IMR-90 (cell line): ENCODE results near the gene IER5. TPM values are rescaled to one million over a fixed set of nuclear protein-coding genes. Genes with fewer than 3 reads are reported as not detected.

Source experiments
- ATAC-seq: fragments of 200-7000 bp; cut with Tn5 transposase; 2 replicates; pipeline ENCODE4 v1.9.1; 2020; ENCODE audit warnings: low read depth, mild to moderate bottlenecking, moderate library complexity
- BruUV-seq: library from RNA; stranded (reverse); fragments of 400-500 nt; replicated peaks from 2 replicates; lab custom pipeline; 2021; lab: Mats Ljungman, UMichigan
- CTCF ChIA-PET: fragments of 300-600 bp; formaldehyde crosslinking; extraction: SDS; loops from one replicate; lab custom pipeline; 2021; ENCODE audit warnings: antibody characterized with exemption; lab: Yijun Ruan, JAX
- POLR2A ChIA-PET: fragments of 300-600 bp; sonication (Branson Sonifier 250); formaldehyde crosslinking; loops from one replicate; lab custom pipeline; 2022; ENCODE audit warnings: antibody characterized with exemption; ENCODE audit not compliant: unreplicated experiment; lab: Charles Lee
- DNase-seq: peaks from one replicate; pipeline ENCODE4 v3.0.0; 2013
- H2AFZ ChIP-seq: replicated peaks from 2 replicates; pipeline ENCODE3; 2013; ENCODE audit warnings: low read length, mild to moderate bottlenecking; ENCODE audit not compliant: poor library complexity
- H2AK5ac ChIP-seq: 2 replicates; pipeline ENCODE4 v1.6.1; 2013; ENCODE audit warnings: low read depth, low read length, inconsistent platforms
- H2AK9ac ChIP-seq: replicated peaks from 2 replicates; pipeline ENCODE3; 2013; ENCODE audit warnings: mild to moderate bottlenecking, low read depth, low read length, moderate library complexity; ENCODE audit not compliant: poor library complexity
- H2BK120ac ChIP-seq: 2 replicates; pipeline ENCODE4 v1.6.1; 2013; ENCODE audit warnings: low read depth, low read length, inconsistent platforms
- H2BK15ac ChIP-seq: 3 replicates; pipeline ENCODE4 v1.6.1; 2013; ENCODE audit warnings: low read depth, low read length, inconsistent platforms
- H2BK20ac ChIP-seq: 2 replicates; pipeline ENCODE4 v1.6.1; 2013; ENCODE audit warnings: low read depth, mild to moderate bottlenecking, inconsistent platforms, low read length, moderate library complexity
- H2BK5ac ChIP-seq: 2 replicates; pipeline ENCODE4 v1.6.1; 2013; ENCODE audit warnings: mild to moderate bottlenecking, low read depth, low read length, inconsistent platforms; ENCODE audit not compliant: poor library complexity, severe bottlenecking
- H3K14ac ChIP-seq: replicated peaks from 2 replicates; pipeline ENCODE4 v1.6.1; 2013; ENCODE audit warnings: low read depth, low read length, inconsistent platforms
- H3K18ac ChIP-seq: 2 replicates; pipeline ENCODE4 v1.6.1; 2013; ENCODE audit warnings: low read depth, low read length, control low read depth
- H3K23ac ChIP-seq: 2 replicates; pipeline ENCODE4 v1.6.1; 2013; ENCODE audit warnings: low read depth, low read length, inconsistent platforms
- H3K27ac ChIP-seq: 2 replicates; pipeline ENCODE4 v1.5.1; 2013; ENCODE audit warnings: mild to moderate bottlenecking, control low read depth, low read length; ENCODE audit not compliant: insufficient read depth
- H3K27me3 ChIP-seq: 2 replicates; pipeline ENCODE4 v1.6.1; 2013; ENCODE audit warnings: low read length; ENCODE audit not compliant: control insufficient read depth, insufficient read depth
- H3K36me3 ChIP-seq: 2 replicates; pipeline ENCODE4 v1.6.1; 2013; ENCODE audit warnings: low read length, mixed read lengths; ENCODE audit not compliant: control insufficient read depth, insufficient read depth
- H3K4ac ChIP-seq: 2 replicates; pipeline ENCODE4 v1.6.1; 2013; ENCODE audit warnings: low read depth, low read length, inconsistent platforms
- H3K4me1 ChIP-seq: 2 replicates; pipeline ENCODE4 v1.6.1; 2013; ENCODE audit warnings: low read length, mixed read lengths; ENCODE audit not compliant: control insufficient read depth, insufficient read depth
- H3K4me2 ChIP-seq: 2 replicates; pipeline ENCODE4 v1.6.1; 2013; ENCODE audit warnings: low read depth, mild to moderate bottlenecking, control low read depth, low read length, moderate library complexity
- H3K4me3 ChIP-seq: 2 replicates; pipeline ENCODE4 v1.5.1; 2013; ENCODE audit warnings: low read depth, mild to moderate bottlenecking, control low read depth, low read length, moderate library complexity; ENCODE audit not compliant: insufficient read depth
- H3K56ac ChIP-seq: 2 replicates; pipeline ENCODE4 v1.6.1; 2013; ENCODE audit warnings: low read length, inconsistent platforms; ENCODE audit not compliant: insufficient read depth; ENCODE audit errors: extremely low read depth
- H3K79me1 ChIP-seq, 2 experiments: 2 replicates each; pipeline ENCODE4 v1.6.1; 2013; ENCODE audit warnings: low read length in 2 of 2, inconsistent platforms in 1 of 2, low read depth in 1 of 2
- H3K9ac ChIP-seq: 2 replicates; pipeline ENCODE4 v1.6.1; 2013; ENCODE audit warnings: low read depth, low read length, control low read depth
- H3K9me1 ChIP-seq: 2 replicates; pipeline ENCODE4 v1.6.1; 2013; ENCODE audit warnings: low read length, inconsistent platforms; ENCODE audit not compliant: insufficient read depth
- H3K9me3 ChIP-seq: 2 replicates; pipeline ENCODE4 v1.6.1; 2013; ENCODE audit warnings: low read length; ENCODE audit not compliant: control insufficient read depth, insufficient read depth
- H4K20me1 ChIP-seq: 2 replicates; pipeline ENCODE4 v1.6.1; 2013; ENCODE audit warnings: low read length, inconsistent platforms; ENCODE audit not compliant: insufficient read depth
- H4K5ac ChIP-seq: 2 replicates; pipeline ENCODE4 v1.6.1; 2013; ENCODE audit warnings: mild to moderate bottlenecking, low read depth, low read length, control low read depth
- H4K8ac ChIP-seq, 2 experiments: 2 replicates each; pipeline ENCODE4 v1.6.1; 2013; ENCODE audit warnings: low read depth in 2 of 2, low read length in 2 of 2, control low read depth in 1 of 2, inconsistent platforms in 1 of 2
- H4K91ac ChIP-seq: 2 replicates; pipeline ENCODE4 v1.6.1; 2013; ENCODE audit warnings: low read depth, low read length, inconsistent platforms; ENCODE audit not compliant: insufficient read depth
- MAFK ChIP-seq: IDR thresholded peaks from 2 replicates; pipeline ENCODE4 v1.6.1; 2012; ENCODE audit warnings: low read depth, low read length, improper control_type of control experiment
- POLR2A ChIP-seq: IDR thresholded peaks from 2 replicates; pipeline ENCODE4 v1.6.1; 2012; ENCODE audit warnings: mild to moderate bottlenecking, low read depth, low read length
- WGBS, 2 experiments: methylation state at CpG; one replicate each; pipeline versions ENCODE4 v1.1.5 to v1.1.7; 2013; ENCODE audit warnings: missing lambda C conversion rate in 2 of 2; ENCODE audit not compliant: insufficient read length in 1 of 2; ENCODE audit errors: extremely low coverage in 2 of 2; 5-methylcytosine and 5-hydroxymethylcytosine counted together
- dilution Hi-C: fragments of 300-500 bp; cut with HindIII; formaldehyde crosslinking; loops from one replicate; pipeline ENCODE4 v1.14.3; 2018; ENCODE audit warnings: low sequenced_read_pairs; ENCODE audit not compliant: unreplicated experiment
- in situ Hi-C: fragments of 300-500 bp; cut with MboI; formaldehyde crosslinking; loops from 3 replicates; pipeline ENCODE4 v1.14.3; 2019; ENCODE audit warnings: low sequenced_read_pairs, inconsistent platforms, mixed read lengths
- intact Hi-C: fragments of 100-400 bp; cut with micrococcal nuclease; formaldehyde crosslinking; loops from 2 replicates; pipeline ENCODE4 v1.10.0; 2022
- polyA plus RNA-seq, 3 experiments: library from polyadenylated mRNA; depleted of rRNA; stranded (reverse); fragments of >200 nt; gene quantifications; 2 replicates each; pipeline ENCODE4 v1.2.3, GENCODE V29; 2012; ENCODE audit warnings: low replicate concordance in 1 of 3
- total RNA-seq: library from RNA; depleted of rRNA; stranded (reverse); fragments of >200 nt; gene quantifications from 2 replicates; pipeline ENCODE4 v1.2.3, GENCODE V29; 2012

The IER5 gene
- total and polyA plus RNA-seq, 2 of the 4 experiments (the other 2 are of a cell fraction) = 15.8 to 27.1 TPM

GRCh38 chr1:181079382-181079781 lies 9.1 kb upstream of the IER5 start:
- Histone ChIP-seq H4K5ac (no peak overlapping the region), H3K4me3 (no peak overlapping the region), H3K4me1 (peaks cover 10% of the 10 kb centered on the region), H3K56ac (no peak overlapping the region), H3K14ac (peak overlapping the region; percentile 53; the same call in 1 of the 2 replicates), H2BK20ac (peak overlapping the region; percentile 96; the same call in 1 of the 2 replicates), H4K20me1 (no peaks in the 10 kb centered on the region), H3K9me3 (no peaks in the 10 kb centered on the region), H2BK120ac (peak overlapping the region; percentile 88; the same call in 1 of the 2 replicates), H3K9ac (no peak overlapping the region), H2AFZ (no peak overlapping the region), H3K79me1 (peaks cover 0 to 7% of the 10 kb centered on the region in 2 experiments; a peak in 2 of 4 replicates), H3K18ac (no peak overlapping the region), H3K36me3 (no peaks in the 10 kb centered on the region), H4K91ac (no peak overlapping the region; the same call in 1 of the 2 replicates), H3K9me1 (peaks cover 10% of the 10 kb centered on the region), H3K4me2 (no peak overlapping the region), H3K27ac (no peak overlapping the region), H2BK5ac (peak overlapping the region; percentile 95), H3K23ac (no peak overlapping the region), H3K4ac (peak overlapping the region; percentile 51; the same call in 1 of the 2 replicates), H3K27me3 (no peaks in the 10 kb centered on the region), H2AK5ac (no peak overlapping the region), H2BK15ac (peak overlapping the region; percentile 45; the same call in 1 of the 3 replicates), H4K8ac (peak overlapping the region in 1 of 2 experiments; percentile 98; a peak in 1 of 4 replicates), H2AK9ac (no peak overlapping the region)
- in situ Hi-C loops = no loop called here
- ChIA-PET POLR2A (interaction anchor here (1.0 to 1.7 kb wide), 3 partner anchors 10 to 25 kb away, joined by 3 to 8 read pairs (median 3); partner anchors contain the start of gene IER5), CTCF (interaction anchor here (0.7 to 2.3 kb wide), 5 partner anchors 10 to 104 kb away, joined by 3 to 8 read pairs (median 3); no protein-coding TSS in a partner anchor)
- no CpG with 5 or more reads among the region's 2 CpGs for WGBS, 2 experiments
- TF ChIP-seq POLR2A (no peak), MAFK (peak; percentile 25; the same call in 1 of the 2 replicates)
- intact Hi-C loops = no loop called here
- dilution Hi-C loops = no loop called here
- DNase-seq (peak; percentile 74), ATAC-seq (peak; percentile 60)
- no TSS peak for BruUV-seq
